IMR-90 (cell line): ENCODE measurements around the gene KRTAP10-6. TPM values are rescaled to one million over a fixed set of nuclear protein-coding genes. Genes with fewer than 3 reads are reported as not detected.

Experiments used
- ATAC-seq: fragments of 200-7000 bp; cut with Tn5 transposase; 2 replicates; pipeline ENCODE4 v1.9.1; 2020; ENCODE audit warnings: low read depth, mild to moderate bottlenecking, moderate library complexity
- BruUV-seq: library from RNA; stranded (reverse); fragments of 400-500 nt; replicated peaks from 2 replicates; lab custom pipeline; 2021; lab: Mats Ljungman, UMichigan
- CTCF ChIA-PET: fragments of 300-600 bp; formaldehyde crosslinking; extraction: SDS; loops from one replicate; lab custom pipeline; 2021; ENCODE audit warnings: antibody characterized with exemption; lab: Yijun Ruan, JAX
- POLR2A ChIA-PET: fragments of 300-600 bp; sonication (Branson Sonifier 250); formaldehyde crosslinking; loops from one replicate; lab custom pipeline; 2022; ENCODE audit warnings: antibody characterized with exemption; ENCODE audit not compliant: unreplicated experiment; lab: Charles Lee
- DNase-seq: peaks from one replicate; pipeline ENCODE4 v3.0.0; 2013
- H2AFZ ChIP-seq: replicated peaks from 2 replicates; pipeline ENCODE3; 2013; ENCODE audit warnings: low read length, mild to moderate bottlenecking; ENCODE audit not compliant: poor library complexity
- H2AK5ac ChIP-seq: 2 replicates; pipeline ENCODE4 v1.6.1; 2013; ENCODE audit warnings: low read depth, low read length, inconsistent platforms
- H2AK9ac ChIP-seq: replicated peaks from 2 replicates; pipeline ENCODE3; 2013; ENCODE audit warnings: mild to moderate bottlenecking, low read depth, low read length, moderate library complexity; ENCODE audit not compliant: poor library complexity
- H2BK120ac ChIP-seq: 2 replicates; pipeline ENCODE4 v1.6.1; 2013; ENCODE audit warnings: low read depth, low read length, inconsistent platforms
- H2BK15ac ChIP-seq: 3 replicates; pipeline ENCODE4 v1.6.1; 2013; ENCODE audit warnings: low read depth, low read length, inconsistent platforms
- H2BK20ac ChIP-seq: 2 replicates; pipeline ENCODE4 v1.6.1; 2013; ENCODE audit warnings: low read depth, mild to moderate bottlenecking, inconsistent platforms, low read length, moderate library complexity
- H2BK5ac ChIP-seq: 2 replicates; pipeline ENCODE4 v1.6.1; 2013; ENCODE audit warnings: mild to moderate bottlenecking, low read depth, low read length, inconsistent platforms; ENCODE audit not compliant: poor library complexity, severe bottlenecking
- H3K14ac ChIP-seq: replicated peaks from 2 replicates; pipeline ENCODE4 v1.6.1; 2013; ENCODE audit warnings: low read depth, low read length, inconsistent platforms
- H3K18ac ChIP-seq: 2 replicates; pipeline ENCODE4 v1.6.1; 2013; ENCODE audit warnings: low read depth, low read length, control low read depth
- H3K23ac ChIP-seq: 2 replicates; pipeline ENCODE4 v1.6.1; 2013; ENCODE audit warnings: low read depth, low read length, inconsistent platforms
- H3K27ac ChIP-seq: 2 replicates; pipeline ENCODE4 v1.5.1; 2013; ENCODE audit warnings: mild to moderate bottlenecking, control low read depth, low read length; ENCODE audit not compliant: insufficient read depth
- H3K27me3 ChIP-seq: 2 replicates; pipeline ENCODE4 v1.6.1; 2013; ENCODE audit warnings: low read length; ENCODE audit not compliant: control insufficient read depth, insufficient read depth
- H3K36me3 ChIP-seq: 2 replicates; pipeline ENCODE4 v1.6.1; 2013; ENCODE audit warnings: low read length, mixed read lengths; ENCODE audit not compliant: control insufficient read depth, insufficient read depth
- H3K4ac ChIP-seq: 2 replicates; pipeline ENCODE4 v1.6.1; 2013; ENCODE audit warnings: low read depth, low read length, inconsistent platforms
- H3K4me1 ChIP-seq: 2 replicates; pipeline ENCODE4 v1.6.1; 2013; ENCODE audit warnings: low read length, mixed read lengths; ENCODE audit not compliant: control insufficient read depth, insufficient read depth
- H3K4me2 ChIP-seq: 2 replicates; pipeline ENCODE4 v1.6.1; 2013; ENCODE audit warnings: low read depth, mild to moderate bottlenecking, control low read depth, low read length, moderate library complexity
- H3K4me3 ChIP-seq: 2 replicates; pipeline ENCODE4 v1.5.1; 2013; ENCODE audit warnings: low read depth, mild to moderate bottlenecking, control low read depth, low read length, moderate library complexity; ENCODE audit not compliant: insufficient read depth
- H3K56ac ChIP-seq: 2 replicates; pipeline ENCODE4 v1.6.1; 2013; ENCODE audit warnings: low read length, inconsistent platforms; ENCODE audit not compliant: insufficient read depth; ENCODE audit errors: extremely low read depth
- H3K79me1 ChIP-seq, 2 experiments: 2 replicates each; pipeline ENCODE4 v1.6.1; 2013; ENCODE audit warnings: low read length in 2 of 2, inconsistent platforms in 1 of 2, low read depth in 1 of 2
- H3K9ac ChIP-seq: 2 replicates; pipeline ENCODE4 v1.6.1; 2013; ENCODE audit warnings: low read depth, low read length, control low read depth
- H3K9me1 ChIP-seq: 2 replicates; pipeline ENCODE4 v1.6.1; 2013; ENCODE audit warnings: low read length, inconsistent platforms; ENCODE audit not compliant: insufficient read depth
- H3K9me3 ChIP-seq: 2 replicates; pipeline ENCODE4 v1.6.1; 2013; ENCODE audit warnings: low read length; ENCODE audit not compliant: control insufficient read depth, insufficient read depth
- H4K20me1 ChIP-seq: 2 replicates; pipeline ENCODE4 v1.6.1; 2013; ENCODE audit warnings: low read length, inconsistent platforms; ENCODE audit not compliant: insufficient read depth
- H4K5ac ChIP-seq: 2 replicates; pipeline ENCODE4 v1.6.1; 2013; ENCODE audit warnings: mild to moderate bottlenecking, low read depth, low read length, control low read depth
- H4K8ac ChIP-seq, 2 experiments: 2 replicates each; pipeline ENCODE4 v1.6.1; 2013; ENCODE audit warnings: low read depth in 2 of 2, low read length in 2 of 2, control low read depth in 1 of 2, inconsistent platforms in 1 of 2
- H4K91ac ChIP-seq: 2 replicates; pipeline ENCODE4 v1.6.1; 2013; ENCODE audit warnings: low read depth, low read length, inconsistent platforms; ENCODE audit not compliant: insufficient read depth
- BHLHE40 ChIP-seq: fragments of 150-350 bp; IDR thresholded peaks from 2 replicates; pipeline ENCODE4 v1.6.1; 2016; ENCODE audit warnings: mild to moderate bottlenecking, low read depth, low read length
- FOS ChIP-seq: fragments of 150-350 bp; IDR thresholded peaks from 2 replicates; pipeline ENCODE4 v1.6.1; 2016; ENCODE audit warnings: low read depth, low read length
- MXI1 ChIP-seq: IDR thresholded peaks from 2 replicates; pipeline ENCODE4 v1.6.1; 2012; ENCODE audit warnings: low read depth, mild to moderate bottlenecking, low read length, moderate library complexity, borderline replicate concordance
- NFE2L2 ChIP-seq: fragments of 150-350 bp; IDR thresholded peaks from 2 replicates; pipeline ENCODE4 v1.6.1; 2016; ENCODE audit warnings: low read depth, mild to moderate bottlenecking, low read length
- RFX5 ChIP-seq: IDR thresholded peaks from 2 replicates; pipeline ENCODE4 v1.8.0; 2012; ENCODE audit warnings: low read depth, mild to moderate bottlenecking, low read length, moderate library complexity
- WGBS, 2 experiments: methylation state at CpG; one replicate each; pipeline versions ENCODE4 v1.1.5 to v1.1.7; 2013; ENCODE audit warnings: missing lambda C conversion rate in 2 of 2; ENCODE audit not compliant: insufficient read length in 1 of 2; ENCODE audit errors: extremely low coverage in 2 of 2; 5-methylcytosine and 5-hydroxymethylcytosine counted together
- dilution Hi-C: fragments of 300-500 bp; cut with HindIII; formaldehyde crosslinking; loops from one replicate; pipeline ENCODE4 v1.14.3; 2018; ENCODE audit warnings: low sequenced_read_pairs; ENCODE audit not compliant: unreplicated experiment
- in situ Hi-C: fragments of 300-500 bp; cut with MboI; formaldehyde crosslinking; loops from 3 replicates; pipeline ENCODE4 v1.14.3; 2019; ENCODE audit warnings: low sequenced_read_pairs, inconsistent platforms, mixed read lengths
- intact Hi-C: fragments of 100-400 bp; cut with micrococcal nuclease; formaldehyde crosslinking; loops from 2 replicates; pipeline ENCODE4 v1.10.0; 2022
- polyA plus RNA-seq, 3 experiments: library from polyadenylated mRNA; depleted of rRNA; stranded (reverse); fragments of >200 nt; gene quantifications; 2 replicates each; pipeline ENCODE4 v1.2.3, GENCODE V29; 2012; ENCODE audit warnings: low replicate concordance in 1 of 3
- total RNA-seq: library from RNA; depleted of rRNA; stranded (reverse); fragments of >200 nt; gene quantifications from 2 replicates; pipeline ENCODE4 v1.2.3, GENCODE V29; 2012
- TF ChIP-seq, protein P1 (sequence below): fragments of 150-350 bp; IDR thresholded peaks from 2 replicates; pipeline ENCODE4 v1.6.1; 2016; ENCODE audit warnings: low read depth, mild to moderate bottlenecking, low read length, moderate library complexity, borderline replicate concordance

Gene KRTAP10-6
- total and polyA plus RNA-seq, 2 of the 4 experiments (the other 2 are of a cell fraction), result not detected

DNA sequence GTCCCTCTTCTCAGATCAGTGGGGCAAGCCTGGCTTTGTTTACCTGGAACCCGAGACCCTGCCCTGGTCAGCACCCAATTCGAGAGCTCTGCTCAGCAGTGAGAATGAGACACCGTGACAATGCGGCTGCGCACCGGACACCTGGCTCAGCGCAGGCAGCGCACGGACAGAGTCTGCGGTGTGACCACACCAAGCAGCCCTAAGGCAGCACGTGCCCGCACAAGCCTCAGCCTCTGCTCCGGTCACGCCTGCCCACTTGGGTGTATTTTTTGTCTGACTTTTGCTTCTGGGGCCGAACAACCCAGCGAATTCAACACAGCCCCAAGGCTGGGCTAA, 24.3 kb upstream of the KRTAP10-6 start:
- BruUV-seq, result no TSS peak
- dilution Hi-C loops, result no loop called here
- Histone ChIP-seq H4K20me1 (no peaks in the 10 kb centered on the region), H3K4ac (no peak overlapping the region), H2AK5ac (no peak overlapping the region), H3K4me3 (no peak overlapping the region), H4K5ac (no peak overlapping the region), H3K4me2 (no peak overlapping the region), H2BK15ac (no peak overlapping the region), H2BK20ac (no peak overlapping the region), H4K8ac (no peak overlapping the region), H3K9me3 (peaks cover 12% of the 10 kb centered on the region), H2BK5ac (no peak overlapping the region), H3K9ac (no peak overlapping the region), H3K36me3 (no peaks in the 10 kb centered on the region), H3K27ac (no peak overlapping the region), H3K4me1 (no peaks in the 10 kb centered on the region), H4K91ac (no peak overlapping the region), H3K14ac (no peak overlapping the region), H3K23ac (no peak overlapping the region), H2AK9ac (no peak overlapping the region), H2AFZ (no peak overlapping the region), H3K27me3 (peaks cover 3% of the 10 kb centered on the region; the same call in 1 of the 2 replicates), H3K9me1 (no peaks in the 10 kb centered on the region), H2BK120ac (no peak overlapping the region), H3K56ac (no peak overlapping the region), H3K79me1 (no peaks in the 10 kb centered on the region), H3K18ac (no peak overlapping the region)
- in situ Hi-C loops, result no loop called here
- ChIA-PET CTCF (no interaction called here), POLR2A (no interaction called here)
- TF ChIP-seq RFX5, result no peak
- TF ChIP-seq, protein P1, sequence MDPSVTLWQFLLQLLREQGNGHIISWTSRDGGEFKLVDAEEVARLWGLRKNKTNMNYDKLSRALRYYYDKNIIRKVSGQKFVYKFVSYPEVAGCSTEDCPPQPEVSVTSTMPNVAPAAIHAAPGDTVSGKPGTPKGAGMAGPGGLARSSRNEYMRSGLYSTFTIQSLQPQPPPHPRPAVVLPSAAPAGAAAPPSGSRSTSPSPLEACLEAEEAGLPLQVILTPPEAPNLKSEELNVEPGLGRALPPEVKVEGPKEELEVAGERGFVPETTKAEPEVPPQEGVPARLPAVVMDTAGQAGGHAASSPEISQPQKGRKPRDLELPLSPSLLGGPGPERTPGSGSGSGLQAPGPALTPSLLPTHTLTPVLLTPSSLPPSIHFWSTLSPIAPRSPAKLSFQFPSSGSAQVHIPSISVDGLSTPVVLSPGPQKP, result no peak
- TF ChIP-seq MXI1, result no peak
- TF ChIP-seq NFE2L2, result no peak
- TF ChIP-seq BHLHE40, result no peak
- no peak for TF ChIP-seq FOS
- ATAC-seq (no peak), DNase-seq (no peak)
- 66% methylated on average over 11 of the region's 16 CpGs; no CpG with 5 or more reads in 1 of the 2 experiments for WGBS, 2 experiments
- intact Hi-C loops, result no loop called here
